SKM-1 (cell line): ENCODE data around the gene SSX2IP.

ENCODE experiments used
- DNase-seq: peaks from one replicate; lab custom pipeline; 2025; ENCODE audit not compliant: unreplicated experiment; lab: John Stamatoyannopoulos, UW

SSX2IP gene

GRCh38 chr1:84709131-84709530, 18.9 kb upstream of the SSX2IP start:
- no peak for DNase-seq

- DNase-seq = no peak
These were observed 17.8 kb upstream of the SSX2IP start for GRCh38 chr1:84708031-84708430.

- no peak for DNase-seq
These were observed 15.3 kb upstream of the SSX2IP start for GRCh38 chr1:84705513-84705912.

- peak; percentile 23 for DNase-seq
These were observed 14.7 kb upstream of the SSX2IP start for GRCh38 chr1:84704872-84705417.

- DNase-seq = no peak
These were observed 13.2 kb upstream of the SSX2IP start for GRCh38 chr1:84703431-84703830.

- DNase-seq = no peak
These were observed 11.9 kb upstream of the SSX2IP start for GRCh38 chr1:84702143-84702542.

GRCh38 chr1:84701376-84701775, 11.1 kb upstream of the SSX2IP start:
- no peak for DNase-seq

- peak; percentile 51 for DNase-seq
These were observed 9.8 kb upstream of the SSX2IP start for GRCh38 chr1:84700070-84700469.

- no peak for DNase-seq
These were observed 8.2 kb upstream of the SSX2IP start for GRCh38 chr1:84698151-84699110.

GRCh38 chr1:84693785-84694184, 3.5 kb upstream of the SSX2IP start:
- no peak for DNase-seq

GRCh38 chr1:84693005-84693404, 2.7 kb upstream of the SSX2IP start:
- no peak for DNase-seq

- DNase-seq = no peak
These were observed 2.1 kb upstream of the SSX2IP start for GRCh38 chr1:84692391-84692790.

- no peak for DNase-seq
These were observed 992 bp upstream of the SSX2IP start for GRCh38 chr1:84691122-84691783.

- peak; percentile 18 for DNase-seq
These were observed 506 bp downstream of the SSX2IP start for GRCh38 chr1:84689514-84690396.

GRCh38 chr1:84688463-84689061, 1.7 kb downstream of the SSX2IP start:
- peak; percentile 39 for DNase-seq

GRCh38 chr1:84687714-84688462, 2.4 kb downstream of the SSX2IP start:
- DNase-seq = no peak

- no peak for DNase-seq
These were observed 4.0 kb downstream of the SSX2IP start for GRCh38 chr1:84686223-84686622.

GRCh38 chr1:84683508-84683907, 6.8 kb downstream of the SSX2IP start:
- no peak for DNase-seq

- no peak for DNase-seq
These were observed 8.2 kb downstream of the SSX2IP start for GRCh38 chr1:84682047-84682446.
